Fibroblast of skin of scalp (primary cell): ENCODE results near the gene PLCL1.

Source experiments
- DNase-seq: peaks from one replicate; pipeline ENCODE4 v3.0.0-alpha.2; 2013

The PLCL1 gene

DNA sequence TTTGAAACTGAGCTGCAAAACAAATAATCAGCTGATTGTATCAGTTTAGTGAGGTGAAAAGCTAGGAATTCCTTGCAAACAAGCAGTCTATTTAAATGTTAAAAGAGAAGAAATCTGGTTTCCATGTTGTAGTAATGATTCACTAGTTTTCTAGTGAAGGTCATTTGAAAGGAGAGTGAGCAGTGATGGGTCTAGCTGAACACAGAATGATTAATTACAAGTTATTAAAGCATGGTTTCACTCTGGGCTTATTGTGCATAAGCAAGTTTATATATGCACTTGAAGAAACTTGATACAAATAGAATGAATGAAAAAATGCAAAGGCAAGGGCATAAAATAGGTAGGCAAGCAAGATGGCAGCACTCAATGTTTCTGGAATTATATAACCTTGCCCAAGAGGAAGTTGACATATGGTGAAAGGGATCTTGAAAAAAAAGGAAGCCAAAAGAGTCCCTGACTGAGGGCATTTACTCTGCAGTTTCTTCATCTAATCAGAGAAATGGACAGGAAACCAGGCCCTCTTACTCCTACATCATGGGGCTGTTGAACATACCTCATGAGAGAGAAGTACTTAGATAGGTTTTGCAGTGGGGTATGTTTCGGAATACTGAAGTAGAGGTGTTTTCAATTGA is 53.2 kb downstream of the PLCL1 start:
- DNase-seq: no peak

DNA sequence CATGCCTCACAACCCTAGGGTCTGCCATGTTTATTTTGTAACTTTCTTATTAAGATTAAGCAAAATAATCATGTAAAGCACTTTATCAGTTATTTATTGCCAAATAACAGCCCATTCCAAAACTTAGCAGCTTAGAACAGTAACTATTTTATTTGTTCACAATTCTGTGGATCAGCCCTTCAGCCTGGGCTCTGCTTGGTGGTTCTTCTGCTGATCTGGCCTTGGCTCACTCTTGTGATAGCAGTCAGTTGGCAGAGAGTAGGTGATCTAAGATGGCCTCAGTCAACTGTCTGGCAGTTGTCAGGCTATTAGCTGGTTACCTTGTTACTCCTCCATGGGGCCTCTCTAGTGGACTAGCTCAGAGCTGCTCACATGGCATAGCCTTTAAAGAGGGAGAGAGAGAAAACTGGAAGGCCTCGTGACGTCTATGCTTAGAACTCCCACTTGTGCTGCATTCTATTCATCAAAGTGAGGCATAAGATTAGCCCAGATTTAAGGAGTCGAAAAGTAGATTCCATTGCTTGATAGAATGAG is 54.3 kb downstream of the PLCL1 start:
- no peak for DNase-seq

DNA sequence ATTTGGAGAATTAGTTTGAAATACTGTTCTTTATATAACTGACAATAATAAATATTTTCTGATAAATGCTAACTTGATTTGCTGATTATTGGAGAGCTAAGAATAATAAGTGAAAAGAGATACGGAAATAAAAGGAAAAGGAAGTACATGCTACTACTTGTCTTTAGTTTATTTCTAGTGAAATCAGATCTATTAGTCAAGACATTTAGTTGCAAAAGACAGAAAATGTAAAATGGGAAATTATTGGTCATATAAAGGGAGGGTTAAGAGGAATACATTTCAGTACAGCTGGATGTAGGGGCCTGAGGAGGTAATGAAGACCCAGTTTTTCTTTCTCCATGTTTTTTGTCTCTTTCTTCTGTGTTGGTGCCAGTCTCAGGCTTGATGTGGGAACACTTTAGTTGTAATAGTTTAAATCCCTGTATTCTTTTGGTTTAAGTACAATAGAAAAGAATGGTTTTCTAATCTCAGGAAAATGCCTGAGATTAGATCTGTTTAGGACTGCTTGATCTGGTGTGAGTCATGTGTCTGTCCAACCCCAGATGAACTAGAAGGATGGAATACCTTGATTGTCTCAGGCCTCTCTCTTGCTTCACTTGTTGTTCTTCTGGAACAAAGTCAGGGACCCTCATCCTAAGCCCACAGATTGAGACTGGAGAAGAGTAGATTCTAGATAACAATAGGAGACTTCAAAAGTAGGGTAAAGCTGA is 58.0 kb downstream of the PLCL1 start:
- no peak for DNase-seq

- DNase-seq: no peak
Observed at GRCh38 chr2:197863744-197864143, 59.4 kb downstream of the PLCL1 start.

DNA sequence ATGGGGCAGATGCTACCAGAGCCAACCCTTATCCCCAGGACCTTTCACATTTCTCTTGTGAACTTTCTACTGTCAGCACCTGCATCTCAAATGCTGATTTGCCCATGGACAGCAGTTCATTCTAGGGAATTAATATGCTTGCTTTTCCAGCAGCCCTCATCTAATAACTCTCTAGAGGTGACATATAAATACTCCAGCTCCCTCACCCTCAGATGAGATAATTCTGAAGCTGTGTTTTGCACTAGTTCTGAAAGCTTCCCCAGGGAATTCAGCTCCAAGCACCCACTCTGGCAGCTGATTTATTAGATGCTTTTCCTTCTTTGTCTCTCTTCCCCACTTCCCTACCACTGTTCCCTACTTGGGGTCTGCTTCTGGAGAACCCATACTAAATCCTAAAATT is 62.1 kb downstream of the PLCL1 start:
- no peak for DNase-seq

DNA sequence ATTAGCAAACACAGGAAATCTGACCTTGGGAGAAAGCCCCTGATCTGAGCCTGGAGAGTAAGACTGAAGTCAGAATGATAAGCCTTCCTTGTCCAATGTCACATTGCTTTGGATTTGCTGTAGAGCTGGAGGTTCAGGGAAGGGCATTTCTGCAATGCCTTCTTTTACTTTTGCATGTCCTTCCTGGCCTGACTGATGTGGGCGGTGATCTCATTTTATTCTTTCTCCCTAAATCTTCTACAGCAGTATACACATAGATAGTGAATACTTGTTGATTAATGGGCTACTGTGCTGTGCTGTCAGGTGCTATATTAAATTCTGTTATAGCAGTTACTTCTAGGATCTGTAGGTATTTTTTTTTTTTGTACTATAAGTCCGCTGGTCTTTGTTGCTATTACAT is 62.6 kb downstream of the PLCL1 start:
- no peak for DNase-seq

DNA sequence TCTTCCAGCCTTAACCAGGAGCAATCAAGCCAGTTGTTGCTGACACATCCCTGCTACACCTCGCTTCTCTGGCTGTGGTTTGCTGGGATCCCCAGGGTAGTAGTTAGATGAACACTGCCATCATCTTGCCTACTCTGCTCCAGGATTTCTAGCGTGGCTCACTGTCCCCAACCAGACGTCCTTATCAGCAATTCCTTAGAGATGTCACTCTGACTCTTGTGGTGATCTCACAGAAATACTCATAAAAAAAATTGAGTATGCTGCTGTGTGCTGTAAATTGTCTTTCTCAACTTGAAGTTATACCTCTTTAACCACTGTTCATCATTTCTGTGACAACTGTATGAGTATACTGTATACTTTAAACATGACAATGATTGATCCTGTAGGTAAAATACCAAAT is 63.2 kb downstream of the PLCL1 start:
- no peak for DNase-seq

GRCh38 chr2:197868206-197868605 is 63.8 kb downstream of the PLCL1 start:
- no peak for DNase-seq

DNA sequence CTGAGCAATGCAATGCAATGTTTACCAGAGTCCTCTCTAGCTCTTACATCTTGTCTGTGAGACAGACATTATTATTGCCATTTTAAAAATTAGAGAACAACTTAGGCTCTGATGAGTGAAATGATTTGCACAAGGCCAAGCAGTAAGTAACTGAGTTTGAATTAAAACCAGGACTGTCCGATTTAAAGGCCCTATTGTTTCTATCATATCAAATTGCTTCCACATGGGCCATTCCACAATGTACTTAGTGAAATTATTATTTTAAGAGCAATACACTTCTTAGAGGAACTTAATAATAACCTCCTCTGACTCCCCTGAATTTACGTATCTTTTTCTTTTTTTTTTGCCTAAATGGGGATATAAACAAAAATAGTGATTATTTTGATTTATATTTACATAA is 64.6 kb downstream of the PLCL1 start:
- DNase-seq: no peak

DNA sequence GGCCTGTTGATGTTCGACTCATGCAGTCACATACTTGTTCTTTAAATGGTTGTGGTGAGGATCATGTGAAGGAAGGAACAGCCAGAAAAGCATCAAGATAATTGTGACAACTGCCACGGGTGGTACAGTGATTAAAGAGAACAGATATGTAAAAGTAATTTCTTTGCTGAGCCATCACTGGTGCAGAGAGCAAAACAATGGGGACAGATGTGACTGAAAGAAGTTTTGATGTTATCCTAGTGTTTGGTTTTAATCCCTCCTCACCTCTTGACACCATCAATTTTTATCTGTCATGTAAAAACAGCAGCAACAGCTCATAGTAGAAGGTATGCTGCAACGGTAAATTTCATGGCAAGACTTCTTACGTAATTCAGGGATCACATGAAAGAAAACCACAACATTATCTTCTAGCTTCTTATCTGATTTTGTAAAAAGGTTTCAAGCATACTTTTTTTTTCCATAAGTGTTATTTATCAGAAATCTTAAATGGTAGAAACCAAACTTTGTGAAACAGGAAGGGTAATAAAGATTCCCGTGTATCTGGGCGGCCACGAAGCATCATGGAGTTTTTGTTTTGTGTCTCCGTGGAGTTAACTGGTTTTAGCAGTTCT is 65.2 kb downstream of the PLCL1 start:
- DNase-seq: peak; percentile 28

- no peak for DNase-seq
Observed at GRCh38 chr2:197870137-197870536, 65.7 kb downstream of the PLCL1 start.

DNA sequence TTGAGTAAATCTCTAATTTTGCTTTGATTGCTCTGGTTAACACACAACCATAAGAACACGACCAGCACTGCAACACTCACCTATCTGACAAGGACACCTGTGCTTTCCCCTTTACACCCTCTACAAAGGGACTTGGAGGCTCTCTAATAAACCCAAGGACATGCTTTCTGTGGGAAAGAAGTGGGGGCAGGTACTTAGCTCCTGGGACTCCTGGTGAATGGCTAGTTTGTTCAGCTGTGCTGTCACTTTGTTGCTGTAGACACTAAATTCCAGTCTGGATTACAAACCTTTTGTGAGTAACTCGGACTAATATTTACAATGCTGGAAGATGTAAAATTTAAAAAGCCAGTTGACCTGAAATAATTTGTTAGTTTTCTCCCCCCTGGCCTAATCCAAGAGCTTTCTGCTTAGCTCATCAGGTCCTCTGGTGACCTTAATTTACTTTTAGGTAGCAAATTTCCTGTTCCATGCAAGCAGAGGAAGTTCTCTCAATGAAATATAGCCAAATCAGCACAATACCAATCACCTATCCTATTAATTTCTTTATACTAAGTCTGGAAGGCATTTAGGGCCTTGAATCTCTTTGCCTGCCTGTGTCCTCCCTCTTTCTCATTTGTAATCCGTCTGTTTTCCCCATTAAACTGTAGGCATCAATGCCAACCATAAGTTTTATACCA is 67.5 kb downstream of the PLCL1 start:
- no peak for DNase-seq

DNA sequence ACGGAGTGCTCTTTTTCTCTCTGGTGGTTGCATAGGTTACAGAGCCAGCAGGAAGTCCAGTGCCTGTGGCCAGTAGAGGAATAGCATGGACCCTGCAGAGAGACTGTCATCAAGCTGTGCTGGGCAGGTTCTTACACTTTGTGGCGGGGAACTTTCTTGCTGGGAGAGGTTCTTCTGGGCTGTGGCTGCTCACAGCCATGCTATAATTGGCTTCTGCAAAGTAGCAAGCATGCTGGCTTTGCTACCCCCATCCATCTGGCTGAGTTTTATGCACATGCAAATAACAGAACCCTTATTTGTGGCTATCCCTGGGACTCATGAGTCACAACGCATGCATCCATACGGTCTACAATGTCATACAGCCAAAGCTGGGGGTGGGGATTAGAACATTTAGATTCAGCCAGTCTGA is 68.9 kb downstream of the PLCL1 start:
- DNase-seq: peak; percentile 90

DNA sequence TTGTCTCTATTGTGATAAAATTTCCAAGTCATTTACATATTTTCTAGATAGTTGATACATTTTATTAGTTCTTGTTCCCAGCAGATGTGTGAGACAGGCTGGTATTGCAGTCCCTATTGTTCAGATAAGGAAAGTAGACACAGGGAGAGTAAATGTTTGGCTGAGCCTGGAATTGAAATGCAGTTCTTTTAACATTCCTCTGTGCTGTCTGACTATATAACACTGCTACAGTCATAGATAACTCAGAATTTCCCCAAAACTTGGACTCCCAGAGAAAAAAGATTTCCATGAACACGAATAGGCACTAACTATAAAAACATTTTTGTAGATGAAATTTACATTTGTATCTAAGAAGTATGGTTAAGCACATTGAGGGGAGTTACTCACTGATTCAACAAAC is 71.4 kb downstream of the PLCL1 start:
- DNase-seq: no peak

DNA sequence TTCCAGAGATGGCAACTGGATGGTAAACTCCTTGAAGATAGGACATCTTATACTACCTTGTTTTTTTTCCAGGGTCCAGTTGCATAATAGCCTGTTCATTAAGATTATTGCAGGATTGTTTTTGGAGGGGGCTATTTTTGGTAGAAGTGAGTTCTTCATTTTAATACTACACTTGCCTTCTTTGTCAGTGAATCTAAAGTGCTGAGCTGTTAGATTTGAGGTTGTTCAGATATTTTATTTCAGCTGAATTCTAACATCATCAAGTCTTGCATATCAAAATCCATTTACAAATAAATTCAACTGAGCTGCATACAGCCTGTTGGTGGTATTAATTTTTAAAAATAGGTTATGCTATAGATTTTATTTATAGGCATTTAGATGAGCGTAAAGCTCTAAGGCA is 72.1 kb downstream of the PLCL1 start:
- no peak for DNase-seq

GRCh38 chr2:197877038-197877437 is 72.6 kb downstream of the PLCL1 start:
- DNase-seq: no peak

DNA sequence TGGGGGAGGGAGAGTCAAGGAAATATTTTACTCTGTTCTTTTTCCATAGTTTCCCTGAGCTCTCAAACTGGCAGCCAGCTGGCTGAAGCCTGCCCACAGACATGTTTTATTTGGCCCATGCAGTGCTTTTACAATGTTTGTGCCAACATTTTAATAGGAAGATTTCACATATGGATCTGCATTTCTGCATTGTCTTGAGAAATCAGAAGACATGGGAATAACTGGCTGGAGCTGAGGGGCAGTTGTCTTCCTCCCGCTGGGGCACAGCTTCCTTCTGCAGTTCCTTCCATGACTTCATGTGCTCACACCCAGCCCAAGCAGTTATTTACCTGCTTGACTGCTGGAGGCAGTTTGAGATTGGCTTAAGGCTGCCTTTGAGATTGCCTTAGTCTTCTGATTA is 74.4 kb downstream of the PLCL1 start:
- DNase-seq: peak; percentile 63

GRCh38 chr2:197879812-197880408 is 75.5 kb downstream of the PLCL1 start:
- DNase-seq: no peak

DNA sequence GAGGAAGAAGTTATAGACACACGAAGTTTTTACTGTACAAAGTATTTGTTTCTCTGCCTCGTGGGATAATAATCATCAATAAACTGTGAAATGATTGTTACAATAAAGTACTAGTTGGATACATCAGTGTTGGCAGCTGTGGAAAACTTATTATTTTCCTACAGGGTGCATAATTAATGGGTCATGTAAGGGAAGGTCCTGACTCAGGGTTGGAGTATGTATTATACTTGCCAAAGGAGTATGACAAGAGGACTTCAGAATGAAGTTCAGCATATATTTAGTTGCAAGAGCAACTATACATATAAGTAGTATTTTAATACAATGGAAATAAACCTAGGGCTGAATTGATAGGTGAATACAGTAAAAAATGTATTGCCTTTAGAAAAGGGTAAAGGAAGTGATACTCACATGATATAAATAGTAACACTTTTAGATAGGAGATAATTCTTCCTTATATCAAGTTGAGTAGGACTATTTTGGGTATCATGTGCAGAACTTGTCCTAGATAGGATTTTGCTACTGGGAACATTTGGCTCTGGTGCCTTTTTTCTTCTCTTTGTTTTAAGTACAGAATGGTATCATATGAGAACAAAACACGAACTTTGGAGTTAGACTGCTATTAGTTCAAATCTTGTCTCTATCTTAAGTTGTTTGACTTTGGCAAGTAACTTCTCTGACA is 79.1 kb downstream of the PLCL1 start:
- DNase-seq: peak; percentile 78

DNA sequence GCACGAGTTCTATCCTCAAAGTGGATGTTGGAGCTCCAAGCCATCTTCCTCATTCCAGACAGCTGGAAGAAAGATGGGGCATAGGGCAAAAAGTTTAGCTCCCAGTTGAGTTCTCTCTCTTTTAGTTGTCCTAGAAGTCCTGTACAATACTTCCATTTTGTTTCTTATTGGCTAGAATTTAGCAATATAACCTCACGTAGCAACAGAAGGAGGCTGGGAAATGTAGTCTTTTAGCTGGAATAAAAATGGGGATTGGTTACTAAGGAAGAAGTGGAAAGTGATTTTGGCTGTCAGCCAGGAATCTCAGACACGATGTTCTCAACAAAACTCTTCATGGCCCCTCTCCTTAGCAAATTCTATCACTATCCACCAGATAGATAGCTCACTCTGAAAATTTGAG is 79.9 kb downstream of the PLCL1 start:
- no peak for DNase-seq

- DNase-seq: no peak
Observed at GRCh38 chr2:197885126-197885525, 80.7 kb downstream of the PLCL1 start.

- DNase-seq: peak; percentile 28
Observed at GRCh38 chr2:197885587-197885986, 81.2 kb downstream of the PLCL1 start.
